WI38 (cell line): ENCODE results near the gene ENHO.

Experiments used
- H3K4me3 ChIP-seq: 2 replicates; pipeline ENCODE4 v1.5.1; 2011; ENCODE audit warnings: low read depth, mild to moderate bottlenecking, control low read depth, low read length
- CTCF ChIP-seq: IDR thresholded peaks from 2 replicates; pipeline ENCODE4 v1.5.1; 2012; ENCODE audit warnings: low read depth, mild to moderate bottlenecking, control low read depth, low read length

ENHO gene

GRCh38 chr9:34566972-34567371 lies 44.2 kb upstream of the ENHO start:
- no peak for TF ChIP-seq CTCF
- H3K4me3 ChIP-seq = no peak overlapping the region

- no peak for TF ChIP-seq CTCF
- H3K4me3 ChIP-seq = no peak overlapping the region
Measured at GRCh38 chr9:34566322-34566721, 43.5 kb upstream of the ENHO start.

- TF ChIP-seq CTCF = no peak
- H3K4me3 ChIP-seq = no peak overlapping the region
Measured at GRCh38 chr9:34565856-34566255, 43.1 kb upstream of the ENHO start.

- H3K4me3 ChIP-seq = no peak overlapping the region
- TF ChIP-seq CTCF = no peak
Measured at GRCh38 chr9:34564617-34565016, 41.8 kb upstream of the ENHO start.

GRCh38 chr9:34563262-34563661 lies 40.5 kb upstream of the ENHO start:
- TF ChIP-seq CTCF = no peak
- no peak overlapping the region for H3K4me3 ChIP-seq

GRCh38 chr9:34562135-34562745 lies 39.5 kb upstream of the ENHO start:
- no peak overlapping the region for H3K4me3 ChIP-seq
- peak; percentile 55 for TF ChIP-seq CTCF

- H3K4me3 ChIP-seq = no peak overlapping the region
- TF ChIP-seq CTCF = no peak
Measured at GRCh38 chr9:34560599-34561214, 37.9 kb upstream of the ENHO start.
